SH-SY5Y (cell line): ENCODE measurements around the gene AFF3.

ENCODE experiments used
- GATA2 ChIP-seq: IDR thresholded peaks from 2 replicates; pipeline ENCODE4 v1.6.1; 2011; ENCODE audit warnings: mild to moderate bottlenecking, low read depth, low read length
- GATA3 ChIP-seq: IDR thresholded peaks from 2 replicates; pipeline ENCODE4 v1.6.1; 2011; ENCODE audit warnings: low read depth, mild to moderate bottlenecking, low read length, moderate library complexity

- no peak for TF ChIP-seq GATA2
- no peak for TF ChIP-seq GATA3
Observed at GRCh38 chr2:99880964-99881294, 261.5 kb downstream of the AFF3 start.
